Transverse colon (tissue), 4 donors: ENCODE results near the gene SPRR3. TPM values are rescaled to one million over a fixed set of nuclear protein-coding genes. Genes with fewer than 3 reads are reported as not detected.

Source experiments
- DNase-seq: peaks from one replicate; pipeline ENCODE4 v3.0.0-alpha.2; 2019
- H3K27ac ChIP-seq, 4 donors: fragments of 200-600 bp; sonication (generic); 2 replicates each; pipeline ENCODE4 v1.5.1; 2016 to 2018; ENCODE audit warnings: inconsistent platforms in 4 of 4
- H3K27me3 ChIP-seq: fragments of 200-600 bp; sonication (generic); 2 replicates; pipeline ENCODE4 v1.5.1; 2017; ENCODE audit warnings: inconsistent platforms
- H3K36me3 ChIP-seq, 4 donors: fragments of 200-600 bp; sonication (generic); 2 replicates each; pipeline ENCODE4 v1.5.1; 2017 to 2019; ENCODE audit warnings: inconsistent platforms in 4 of 4
- H3K4me1 ChIP-seq, 4 donors: fragments of 200-600 bp; sonication (generic); 2 replicates each; pipeline ENCODE4 v1.5.1; 2017 to 2020; ENCODE audit warnings: inconsistent platforms in 4 of 4
- H3K4me3 ChIP-seq, 4 donors: fragments of 200-600 bp; sonication (generic); 1 replicate in 1 of 4; 2 replicates in 3 of 4; pipeline versions ENCODE4 v1.5.1 to v1.6.1; 2017 to 2019; ENCODE audit warnings: inconsistent platforms in 4 of 4
- H3K9me3 ChIP-seq, 2 donors: fragments of 200-600 bp; sonication (generic); 2 replicates each; pipeline ENCODE4 v1.5.1; 2017 to 2019; ENCODE audit warnings: inconsistent platforms in 2 of 2
- CTCF ChIP-seq, 5 experiments: fragments of 200-600 bp in 3 of 5; fragments of 450-650 bp in 2 of 5; sonication (generic) in 3 of 5; IDR thresholded peaks; 1 replicate in 2 of 5; 2 replicates in 3 of 5; pipeline ENCODE4 v1.5.1; 2016 to 2017; ENCODE audit warnings: antibody characterized with exemption in 5 of 5, inconsistent platforms in 3 of 5, mild to moderate bottlenecking in 2 of 5, moderate library complexity in 1 of 5
- EP300 ChIP-seq: sonication (generic); formaldehyde crosslinking; IDR thresholded peaks from one replicate; pipeline ENCODE4 v1.6.1; 2017; ENCODE audit warnings: antibody characterized with exemption, low read depth
- POLR2A ChIP-seq: fragments of 450-650 bp; IDR thresholded peaks from one replicate; pipeline ENCODE4 v1.6.1; 2016; ENCODE audit warnings: antibody characterized with exemption, mild to moderate bottlenecking, moderate library complexity
- POLR2AphosphoS5 ChIP-seq, 3 donors: sonication (generic); formaldehyde crosslinking; IDR thresholded peaks; one replicate each; pipeline ENCODE4 v1.6.1; 2016; ENCODE audit warnings: antibody characterized with exemption in 3 of 3
- WGBS, 2 donors: methylation state at CpG; one replicate each; pipeline ENCODE4 v1.1.5; 2018; ENCODE audit warnings: low coverage in 1 of 2; 5-methylcytosine and 5-hydroxymethylcytosine counted together
- in situ Hi-C, 4 donors: fragments of 200-750 bp; cut with MboI; loops; one replicate each; pipeline versions ENCODE4 v1.15.0 to v1.15.1; 2017; ENCODE audit warnings: low sequenced_read_pairs in 3 of 4, low pct_ligation_motif_present in 1 of 4, low pct_unique_long_range_greater_than_20kb in 1 of 4
- intact Hi-C: fragments of 100-400 bp; cut with DNase I; formaldehyde crosslinking; loops from one replicate; pipeline ENCODE4 v1.15.1; 2023; ENCODE audit warnings: low total_unique reads
- total RNA-seq, 4 donors: library from RNA; depleted of rRNA; stranded (reverse); fragments of >200 nt; gene quantifications; one replicate each; pipeline ENCODE4 v1.1.0, GENCODE V29; 2016

SPRR3 gene
- total RNA-seq, 4 donors from 2014 or later = not detected

- Histone ChIP-seq H3K27ac (no peak overlapping the region), H3K36me3 (no peaks in the 10 kb centered on the region), H3K4me1 (no peaks in the 10 kb centered on the region), H3K9me3 (no peaks in the 10 kb centered on the region), H3K4me3 (no peak overlapping the region), H3K27me3 (no peaks in the 10 kb centered on the region)
- in situ Hi-C loops (no loop called here), intact Hi-C loops (no loop called here)
- DNase-seq = no peak
- TF ChIP-seq POLR2AphosphoS5 (IDR thresholded peaks at IDR 0.05) (no peak), CTCF (IDR thresholded peaks at IDR 0.05) (no peak), EP300 (no peak), POLR2A (no peak)
- 40 to 76% methylated on average over 1 to 2 of the region's 2 CpGs for WGBS, 2 donors
Observed at GRCh38 chr1:152969036-152969435, 32.5 kb upstream of the SPRR3 start.

- Histone ChIP-seq H3K27me3 (no peaks in the 10 kb centered on the region), H3K4me3 (no peak within 1 kb of the TSS), H3K27ac (no peak within 1 kb of the TSS), H3K9me3 (no peaks in the 10 kb centered on the region), H3K36me3 (no peaks in the 10 kb centered on the region), H3K4me1 (no peaks in the 10 kb centered on the region)
- WGBS, 2 donors = 87 to 88% methylated on average over 4 to 6 of the region's 6 CpGs
- intact Hi-C loops (no loop called here), in situ Hi-C loops (no loop called here)
- TF ChIP-seq POLR2AphosphoS5 (IDR thresholded peaks at IDR 0.05) = no peak
- no peak for TF ChIP-seq POLR2A
- TF ChIP-seq CTCF (IDR thresholded peaks at IDR 0.05) = no peak
- TF ChIP-seq EP300 = no peak
- DNase-seq = no peak
Observed at GRCh38 chr1:152970495-152970894, 31.1 kb upstream of the SPRR3 start, which contains the start of gene SPRR4. SPRR4 (plus strand) TSS chr1:152970648; CDS start chr1:152971891, 1,243 bp downstream.

GRCh38 chr1:152972196-152972886 is 29.2 kb upstream of the SPRR3 start:
- in situ Hi-C loops (no loop called here), intact Hi-C loops (no loop called here)
- H3K36me3 ChIP-seq = no peaks in the 10 kb centered on the region
- WGBS, 2 donors = 70 to 80% methylated on average over 1 to 4 of the region's 4 CpGs
- no peak for TF ChIP-seq POLR2A
- TF ChIP-seq POLR2AphosphoS5 (IDR thresholded peaks at IDR 0.05) = no peak
- no peak for TF ChIP-seq CTCF (IDR thresholded peaks at IDR 0.05)
- no peak for TF ChIP-seq EP300
- no peak for DNase-seq
- H3K27me3 ChIP-seq = no peaks in the 10 kb centered on the region
- H3K4me1 ChIP-seq = no peaks in the 10 kb centered on the region
- H3K9me3 ChIP-seq = no peaks in the 10 kb centered on the region
- H3K27ac ChIP-seq = no peak overlapping the region
- H3K4me3 ChIP-seq = no peak overlapping the region

GRCh38 chr1:152976688-152977087 is 24.9 kb upstream of the SPRR3 start:
- Histone ChIP-seq H3K9me3 (no peaks in the 10 kb centered on the region), H3K4me1 (no peaks in the 10 kb centered on the region), H3K27ac (no peak overlapping the region), H3K27me3 (no peaks in the 10 kb centered on the region), H3K36me3 (no peaks in the 10 kb centered on the region), H3K4me3 (no peak overlapping the region)
- DNase-seq = no peak
- no peak for TF ChIP-seq POLR2AphosphoS5 (IDR thresholded peaks at IDR 0.05)
- no peak for TF ChIP-seq CTCF (IDR thresholded peaks at IDR 0.05)
- no peak for TF ChIP-seq POLR2A
- TF ChIP-seq EP300 = no peak
- 64 to 72% methylated on average over 1 of the region's 1 CpG for WGBS, 2 donors
- in situ Hi-C loops = no loop called here
- intact Hi-C loops = no loop called here
